ENCODE measurements around the gene LYSMD4. TPM values are rescaled to one million over a fixed set of nuclear protein-coding genes. Genes with fewer than 3 reads are reported as not detected.

The LYSMD4 gene
- total and polyA plus RNA-seq, 4 donors = 3.9 to 12.1 (median 7.2) TPM

DNA sequence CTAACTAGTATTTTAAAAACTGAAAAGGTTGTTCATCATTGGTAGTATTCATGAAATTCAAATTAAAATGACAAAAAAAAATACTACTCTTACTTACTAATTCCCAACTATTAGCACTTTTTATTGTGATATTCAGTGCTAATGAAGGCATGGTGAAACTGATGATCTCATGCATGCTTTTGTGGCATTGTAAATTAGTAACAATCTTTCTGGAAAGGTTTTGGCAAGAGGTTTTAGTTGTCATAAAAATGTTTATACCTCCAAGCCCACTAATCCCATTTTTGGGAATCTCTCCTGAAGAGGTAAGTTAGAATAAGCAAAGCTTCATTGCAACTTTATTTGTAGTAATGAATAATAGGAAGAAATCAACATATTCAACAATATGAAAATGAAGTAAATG lies 53.0 kb downstream of the LYSMD4 start:
- TF ChIP-seq NR2F2 (IDR thresholded peaks at IDR 0.05) (no peak), JUND (IDR thresholded peaks at IDR 0.05) (no peak), SP1 (IDR thresholded peaks at IDR 0.05) (no peak), GABPA (IDR thresholded peaks at IDR 0.05 in 1 of 2, conservative IDR thresholded peaks at IDR 0.05 in 1 of 2) (no peak)
- TF ChIP-seq, protein P1, sequence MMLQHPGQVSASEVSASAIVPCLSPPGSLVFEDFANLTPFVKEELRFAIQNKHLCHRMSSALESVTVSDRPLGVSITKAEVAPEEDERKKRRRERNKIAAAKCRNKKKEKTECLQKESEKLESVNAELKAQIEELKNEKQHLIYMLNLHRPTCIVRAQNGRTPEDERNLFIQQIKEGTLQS (IDR thresholded peaks at IDR 0.05) = no peak
- Histone ChIP-seq H3K9me3 (ENCODE audit: control insufficient read depth in 4 of 4, low read length in 3 of 4) (no peaks in the 10 kb centered on the region), H3K27ac (ENCODE audit: low read depth in 1 of 2, low read length in 2 of 2) (no peak overlapping the region), H3K36me3 (ENCODE audit: control insufficient read depth in 4 of 4, insufficient read depth in 3 of 4, low read depth in 1 of 4, low read length in 3 of 4) (peaks cover 4 to 23% (median 10%) of the 10 kb centered on the region in 4 donors), H3K4me1 (ENCODE audit: control insufficient read depth in 4 of 4, insufficient read depth in 4 of 4, low read length in 3 of 4) (peaks cover 0 to 4% (median 0%) of the 10 kb centered on the region in 4 donors), H3K27me3 (ENCODE audit: control insufficient read depth in 4 of 4, insufficient read depth in 4 of 4, low read length in 3 of 4) (no peaks in the 10 kb centered on the region), H3K4me3 (ENCODE audit: low read depth in 1 of 3, low read length in 3 of 3) (no peak overlapping the region), H3K9ac (ENCODE audit: low read depth in 1 of 2, low read length in 2 of 2) (no peak overlapping the region)
- no peak for DNase-seq (ENCODE audit: low spot score)

DNA sequence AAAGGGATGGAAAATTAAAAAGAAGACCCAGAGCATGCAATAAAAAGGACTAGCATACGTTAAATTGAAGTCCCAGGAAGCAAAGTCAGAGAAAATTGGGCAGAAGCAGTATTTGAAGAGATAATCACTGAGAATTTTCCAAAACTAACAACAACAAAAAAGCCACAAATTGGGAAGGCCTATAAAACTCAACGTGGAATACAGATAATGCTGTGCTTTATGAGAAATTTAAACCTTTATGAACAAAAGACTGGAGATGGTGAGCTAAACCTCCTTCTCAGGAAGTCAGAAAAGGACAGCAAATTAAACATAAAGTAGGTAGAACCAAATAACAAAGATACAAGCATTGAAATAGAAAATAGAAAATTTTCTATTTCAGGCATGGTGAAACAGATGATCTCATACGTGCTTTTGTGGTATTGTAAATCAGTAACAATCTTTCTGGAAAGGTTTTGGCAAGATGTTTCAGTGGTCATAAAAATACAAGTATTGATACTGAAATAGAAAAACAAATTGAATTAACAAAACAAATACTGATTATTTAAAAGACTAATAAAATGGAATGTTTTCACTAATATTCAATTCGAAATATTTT lies 55.6 kb downstream of the LYSMD4 start:
- WGBS = 87% methylated on average over 4 of the region's 4 CpGs
- H3K27ac ChIP-seq (ENCODE audit: low read depth in 1 of 2, low read length in 2 of 2) = no peak overlapping the region

More for the DNA sequence above, 55.6 kb downstream of the LYSMD4 start:
- H3K36me3 ChIP-seq (ENCODE audit: control insufficient read depth in 4 of 4, insufficient read depth in 3 of 4, low read depth in 1 of 4, low read length in 3 of 4) = peaks cover 4 to 25% (median 12%) of the 10 kb centered on the region in 4 donors
- H3K27me3 ChIP-seq (ENCODE audit: control insufficient read depth in 4 of 4, insufficient read depth in 4 of 4, low read length in 3 of 4) = no peaks in the 10 kb centered on the region
- no peaks in the 10 kb centered on the region for H3K9me3 ChIP-seq (ENCODE audit: control insufficient read depth in 4 of 4, low read length in 3 of 4)
- DNase-seq (ENCODE audit: low spot score) = no peak
- no peak overlapping the region for H3K4me3 ChIP-seq (ENCODE audit: low read depth in 1 of 3, low read length in 3 of 3)
- no peak for TF ChIP-seq HNF4A (conservative IDR thresholded peaks at IDR 0.05)
- H3K4me1 ChIP-seq (ENCODE audit: control insufficient read depth in 4 of 4, insufficient read depth in 4 of 4, low read length in 3 of 4) = peaks cover 0 to 22% (median 2%) of the 10 kb centered on the region in 4 donors
- H3K9ac ChIP-seq (ENCODE audit: low read depth in 1 of 2, low read length in 2 of 2) = no peak overlapping the region

Small RNA genes within 50 kb of the gene (small RNA-seq; reads per million reads assigned to genes)
- not detected for gene RF00019

Other genes starting within 250 kb of the LYSMD4 start
- 10 to 100 TPM; 19.3 to 45.9 TPM for gene MEF2A, start 167.5 kb downstream of the LYSMD4 start, total RNA-seq
- 10 to 100 TPM in 1 of 2 donors, 1 to 10 TPM in 1; 8.5 to 17.1 TPM for gene MEF2A, start 167.5 kb downstream of the LYSMD4 start, polyA plus RNA-seq

Data from liver (tissue), 10 donors.